ENCODE data around the gene NKX6-2.
"Not testable (repeated sequence)": the region's sequence is repeated elsewhere in the genome, so short reads cannot be mapped to it uniquely, and the experiment has no call there.

NKX6-2 gene

GRCh38 chr10:132812520-132812919, 26.6 kb upstream of the NKX6-2 start:
- no peak for DNase-seq

GRCh38 chr10:132811891-132812481, 26.0 kb upstream of the NKX6-2 start:
- no peak for DNase-seq

- no peak for DNase-seq
Observed at GRCh38 chr10:132810807-132811700, 25.1 kb upstream of the NKX6-2 start.

- no peak for DNase-seq
Observed at GRCh38 chr10:132810141-132810806, 24.3 kb upstream of the NKX6-2 start.

- no peak for DNase-seq
Observed at GRCh38 chr10:132809232-132810140, 23.5 kb upstream of the NKX6-2 start.

- no peak for DNase-seq
Observed at GRCh38 chr10:132808383-132809231, 22.7 kb upstream of the NKX6-2 start.

GRCh38 chr10:132807621-132808049, 21.7 kb upstream of the NKX6-2 start:
- no peak for DNase-seq

- no peak for DNase-seq
Observed at GRCh38 chr10:132806561-132807003, 20.6 kb upstream of the NKX6-2 start.

- DNase-seq: no peak
Observed at GRCh38 chr10:132806110-132806509, 20.2 kb upstream of the NKX6-2 start.

- no peak for DNase-seq
Observed at GRCh38 chr10:132805599-132805998, 19.7 kb upstream of the NKX6-2 start.

GRCh38 chr10:132804785-132805426, 19.0 kb upstream of the NKX6-2 start:
- no peak for DNase-seq

GRCh38 chr10:132804287-132804686, 18.3 kb upstream of the NKX6-2 start:
- DNase-seq: no peak

- DNase-seq: no peak
Observed at GRCh38 chr10:132803416-132804210, 17.7 kb upstream of the NKX6-2 start.

GRCh38 chr10:132802694-132803320, 16.9 kb upstream of the NKX6-2 start:
- DNase-seq: no peak

GRCh38 chr10:132802048-132802447, 16.1 kb upstream of the NKX6-2 start:
- DNase-seq: no peak

- no peak for DNase-seq
Observed at GRCh38 chr10:132799865-132800264, 13.9 kb upstream of the NKX6-2 start.

- no peak for DNase-seq
Observed at GRCh38 chr10:132798876-132799275, 12.9 kb upstream of the NKX6-2 start.

GRCh38 chr10:132798403-132798802, 12.5 kb upstream of the NKX6-2 start:
- DNase-seq: no peak

- DNase-seq: not testable (repeated sequence)
Observed at GRCh38 chr10:132797986-132798385, 12.0 kb upstream of the NKX6-2 start.

- no peak for DNase-seq
Observed at GRCh38 chr10:132796846-132797245, 10.9 kb upstream of the NKX6-2 start.
